HCT116 (cell line): Measurements from ENCODE around the gene TSPAN14. TPM values are rescaled to one million over a fixed set of nuclear protein-coding genes. Genes with fewer than 3 reads are reported as not detected.
A peak's percentile ranks its signal among the peaks of the same experiment; 100 is the strongest.

Source experiments
- ATAC-seq: fragments of 200-7000 bp; cut with Tn5 transposase; 2 replicates; pipeline ENCODE4 v1.9.1; 2020; ENCODE audit warnings: mild to moderate bottlenecking, moderate library complexity
- BruUV-seq: library from RNA; stranded (reverse); fragments of 400-500 nt; replicated peaks from 2 replicates; lab custom pipeline; 2021; lab: Mats Ljungman, UMichigan
- CTCF ChIA-PET: fragments of 300-600 bp; sonication (Branson Sonifier 250); formaldehyde crosslinking; loops from one replicate; lab custom pipeline; 2021; ENCODE audit warnings: antibody characterized with exemption; lab: Charles Lee
- POLR2A ChIA-PET: fragments of 300-600, 350-600 bp; sonication (Branson Sonifier 250); formaldehyde crosslinking; loops from one replicate; lab custom pipeline; 2021; ENCODE audit warnings: antibody characterized with exemption; lab: Charles Lee
- RAD21 ChIA-PET, 2 experiments: fragments of 300-600 bp; sonication (Branson Sonifier 250); formaldehyde crosslinking; loops; one replicate each; lab custom pipeline; 2023; ENCODE audit warnings: low total read pairs in 2 of 2; ENCODE audit not compliant: uncharacterized antibody in 2 of 2, unreplicated experiment in 2 of 2, low non-redundant PET in 1 of 2; lab: Charles Lee
- DNase-seq: peaks from one replicate; pipeline ENCODE4 v3.0.0-alpha.2; 2010; ENCODE audit warnings: low read depth, low spot score
- H2AFZ ChIP-seq: fragments of 200-600 bp; shearing (Covaris generic), sonication (generic); 2 replicates; pipeline ENCODE4 v1.6.1; 2017; ENCODE audit warnings: low read depth, mixed run types, mixed read lengths, antibody characterized with exemption, low read length; ENCODE audit not compliant: poor library complexity, severe bottlenecking
- H3K27ac ChIP-seq: 2 replicates; pipeline ENCODE4 v1.5.1; 2012; ENCODE audit warnings: low read depth, low read length
- H3K27me3 ChIP-seq: fragments of 200-600 bp; sonication (generic); 2 replicates; pipeline ENCODE4 v1.6.1; 2016; ENCODE audit warnings: mixed run types, low read length, mixed read lengths; ENCODE audit not compliant: insufficient read depth
- H3K36me3 ChIP-seq, 2 experiments: fragments of 200-500 bp in 1 of 2; fragments of 200-600 bp in 1 of 2; sonication (Bioruptor generic) in 1 of 2; sonication (generic) in 1 of 2; 2 replicates each; pipeline versions ENCODE4 v1.5.1 to v1.6.1; 2014 to 2016; ENCODE audit warnings: low read length in 2 of 2, inconsistent platforms in 1 of 2, mixed read lengths in 1 of 2, mixed run types in 1 of 2; ENCODE audit not compliant: insufficient read depth in 2 of 2, control insufficient read depth in 1 of 2
- H3K4me1 ChIP-seq, 2 experiments: fragments of 200-600 bp in 1 of 2; sonication (generic) in 1 of 2; 2 replicates each; pipeline versions ENCODE4 v1.5.1 to v1.6.1; 2012 to 2017; ENCODE audit warnings: low read length in 2 of 2, inconsistent platforms in 1 of 2, mild to moderate bottlenecking in 1 of 2, mixed read lengths in 1 of 2, mixed run types in 1 of 2, moderate library complexity in 1 of 2; ENCODE audit not compliant: insufficient read depth in 2 of 2, control insufficient read depth in 1 of 2
- H3K4me2 ChIP-seq: fragments of 200-600 bp; sonication (generic); 2 replicates; pipeline ENCODE4 v1.6.1; 2017; ENCODE audit warnings: mixed run types, low read length, mixed read lengths
- H3K4me3 ChIP-seq, 2 experiments: fragments of 200-600 bp in 1 of 2; sonication (generic) in 1 of 2; replicated peaks in 1 of 2; 2 replicates each; pipeline ENCODE4 v1.5.1; 2011 to 2016; ENCODE audit warnings: low read length in 2 of 2, control low read depth in 1 of 2, low read depth in 1 of 2, mild to moderate bottlenecking in 1 of 2, mixed read lengths in 1 of 2, mixed run types in 1 of 2
- H3K79me2 ChIP-seq: fragments of 200-600 bp; sonication (generic); 2 replicates; pipeline ENCODE4 v1.6.1; 2017; ENCODE audit warnings: mild to moderate bottlenecking, mixed run types, low read length, moderate library complexity, mixed read lengths; ENCODE audit not compliant: insufficient read depth
- H3K9ac ChIP-seq: fragments of 200-600 bp; sonication (generic); 2 replicates; pipeline ENCODE4 v1.6.1; 2016; ENCODE audit warnings: low read length, mixed read lengths
- H3K9me2 ChIP-seq: fragments of 200-600 bp; sonication (generic), shearing (Covaris generic); 2 replicates; pipeline ENCODE4 v1.6.1; 2017; ENCODE audit warnings: mixed run types, mild to moderate bottlenecking, moderate library complexity; ENCODE audit not compliant: insufficient read depth
- H3K9me3 ChIP-seq, 2 experiments: fragments of 200-500 bp in 1 of 2; fragments of 200-600 bp in 1 of 2; sonication (Bioruptor generic) in 1 of 2; sonication (generic) in 1 of 2; 2 replicates each; pipeline ENCODE4 v1.6.1; 2014 to 2017; ENCODE audit warnings: low read length in 2 of 2, mixed read lengths in 2 of 2, inconsistent platforms in 1 of 2, low read depth in 1 of 2, mild to moderate bottlenecking in 1 of 2, mixed run types in 1 of 2, moderate library complexity in 1 of 2; ENCODE audit not compliant: control insufficient read depth in 1 of 2, insufficient read depth in 1 of 2
- H4K20me1 ChIP-seq: fragments of 200-600 bp; sonication (generic), shearing (Covaris generic); 2 replicates; pipeline ENCODE4 v1.6.1; 2017; ENCODE audit warnings: mixed run types, mild to moderate bottlenecking, moderate library complexity; ENCODE audit not compliant: insufficient read depth
- EGR1 ChIP-seq: IDR thresholded peaks from 2 replicates; pipeline ENCODE4 v1.6.1; 2012; ENCODE audit warnings: low read depth
- EZH2phosphoT487 ChIP-seq: fragments of 200-600 bp; IDR thresholded peaks from 2 replicates; pipeline ENCODE4 v1.6.1; 2018; ENCODE audit warnings: antibody characterized with exemption, borderline replicate concordance
- POLR2A ChIP-seq: IDR thresholded peaks from 2 replicates; pipeline ENCODE4 v1.7.0; 2011; ENCODE audit warnings: borderline replicate concordance; ENCODE audit not compliant: insufficient read depth, insufficient read length; ENCODE audit errors: extremely low read depth
- SIN3A ChIP-seq: IDR thresholded peaks from 2 replicates; pipeline ENCODE4 v1.6.1; 2012; ENCODE audit warnings: low read depth
- TCF7L2 ChIP-seq: IDR thresholded peaks from 2 replicates; pipeline ENCODE4 v1.7.0; 2011; ENCODE audit warnings: borderline replicate concordance, inconsistent platforms; ENCODE audit not compliant: insufficient read depth, insufficient read length; ENCODE audit errors: extremely low read depth
- YY1 ChIP-seq: IDR thresholded peaks from 2 replicates; pipeline ENCODE4 v1.6.1; 2011; ENCODE audit warnings: low read length, low read depth, moderate library complexity, mild to moderate bottlenecking; ENCODE audit not compliant: insufficient replicate concordance; ENCODE audit errors: extremely low read depth
- ZNF274 ChIP-seq: fragments of 200-500 bp; sonication (Bioruptor generic); IDR thresholded peaks from 2 replicates; pipeline ENCODE4 v1.6.1; 2014; ENCODE audit warnings: mild to moderate bottlenecking, low read depth, low read length, inconsistent platforms
- intact Hi-C: fragments of 100-400 bp; cut with micrococcal nuclease; formaldehyde crosslinking; loops from 2 replicates; pipeline ENCODE4 v1.10.0; 2022
- total RNA-seq: library from RNA; stranded (reverse); gene quantifications from one replicate; pipeline ENCODE4 v1.2.1, GENCODE V29; 2021; ENCODE audit not compliant: unreplicated experiment
- TF ChIP-seq, protein P1 (sequence below): IDR thresholded peaks from 2 replicates; pipeline ENCODE4 v1.6.1; 2011; ENCODE audit warnings: mild to moderate bottlenecking, low read length, moderate library complexity; ENCODE audit not compliant: insufficient replicate concordance; ENCODE audit errors: extremely low read depth
- TF ChIP-seq, protein P2 (sequence below): IDR thresholded peaks from 2 replicates; pipeline ENCODE4 v1.6.1; 2012

The TSPAN14 gene
- total RNA-seq, 1 experiment from 2014 or later = 86.8 TPM

DNA sequence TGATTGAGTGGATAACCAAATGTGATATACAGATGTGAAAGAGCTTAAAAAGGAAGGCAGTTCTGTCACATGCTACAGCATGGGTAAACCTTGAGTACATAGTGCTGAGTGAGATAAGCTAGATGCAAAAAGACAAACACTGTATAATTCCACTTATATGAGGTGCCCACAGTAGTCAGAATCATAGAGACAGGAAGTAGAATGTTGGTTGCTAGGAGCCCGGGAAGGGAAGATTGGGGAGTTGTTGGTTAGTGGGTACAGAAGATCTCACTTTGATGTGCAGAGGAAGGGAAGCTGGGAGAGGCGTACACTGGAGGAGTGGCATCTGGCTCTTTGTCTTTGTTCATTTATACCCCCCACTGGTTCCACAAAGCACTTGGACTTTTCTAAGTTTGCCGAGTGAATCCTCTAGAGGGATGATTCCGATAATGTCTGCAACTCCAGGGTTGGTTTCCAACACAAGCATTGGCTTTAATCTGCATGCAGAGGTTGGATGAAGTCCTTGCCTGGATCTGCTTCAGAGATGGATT, 39.5 kb downstream of the TSPAN14 start:
- DNase-seq (no peak), ATAC-seq (peak; percentile 35)
- peaks cover 51 to 54% of the 10 kb centered on the region in 2 experiments for H3K4me1 ChIP-seq

More for the DNA sequence above, 39.5 kb downstream of the TSPAN14 start:
- no peak overlapping the region for H3K9ac ChIP-seq
- H3K27ac ChIP-seq = peak overlapping the region; percentile 26; the same call in 1 of the 2 replicates
- H3K27me3 ChIP-seq = no peaks in the 10 kb centered on the region
- ChIA-PET POLR2A (interaction anchor here (1.1 kb wide), 1 partner anchor 16 kb away, joined by 3 read pairs; no protein-coding TSS in a partner anchor), CTCF (interaction anchor here (1.1 to 2.9 kb wide), 2 partner anchors 12 to 15 kb away, joined by 3 to 14 read pairs; no protein-coding TSS in a partner anchor), RAD21 (no interaction called here)
- no TSS peak for BruUV-seq
- peaks cover 95% of the 10 kb centered on the region for H3K79me2 ChIP-seq
- H3K9me2 ChIP-seq = no peaks in the 10 kb centered on the region
- H3K9me3 ChIP-seq = no peaks in the 10 kb centered on the region
- no peak overlapping the region for H3K4me3 ChIP-seq
- peak overlapping the region; percentile 11; the same call in 1 of the 2 replicates for H3K4me2 ChIP-seq
- H4K20me1 ChIP-seq = no peaks in the 10 kb centered on the region
- H3K36me3 ChIP-seq = peaks cover 4 to 12% of the 10 kb centered on the region in 2 experiments; a peak in 2 of 4 replicates
- TF ChIP-seq, protein P1, sequence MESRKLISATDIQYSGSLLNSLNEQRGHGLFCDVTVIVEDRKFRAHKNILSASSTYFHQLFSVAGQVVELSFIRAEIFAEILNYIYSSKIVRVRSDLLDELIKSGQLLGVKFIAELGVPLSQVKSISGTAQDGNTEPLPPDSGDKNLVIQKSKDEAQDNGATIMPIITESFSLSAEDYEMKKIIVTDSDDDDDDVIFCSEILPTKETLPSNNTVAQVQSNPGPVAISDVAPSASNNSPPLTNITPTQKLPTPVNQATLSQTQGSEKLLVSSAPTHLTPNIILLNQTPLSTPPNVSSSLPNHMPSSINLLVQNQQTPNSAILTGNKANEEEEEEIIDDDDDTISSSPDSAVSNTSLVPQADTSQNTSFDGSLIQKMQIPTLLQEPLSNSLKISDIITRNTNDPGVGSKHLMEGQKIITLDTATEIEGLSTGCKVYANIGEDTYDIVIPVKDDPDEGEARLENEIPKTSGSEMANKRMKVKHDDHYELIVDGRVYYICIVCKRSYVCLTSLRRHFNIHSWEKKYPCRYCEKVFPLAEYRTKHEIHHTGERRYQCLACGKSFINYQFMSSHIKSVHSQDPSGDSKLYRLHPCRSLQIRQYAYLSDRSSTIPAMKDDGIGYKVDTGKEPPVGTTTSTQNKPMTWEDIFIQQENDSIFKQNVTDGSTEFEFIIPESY = no peak
- no peak for TF ChIP-seq SIN3A
- no peak for TF ChIP-seq ZNF274
- no peak for TF ChIP-seq YY1
- no peak for TF ChIP-seq EZH2phosphoT487
- TF ChIP-seq, protein P2, sequence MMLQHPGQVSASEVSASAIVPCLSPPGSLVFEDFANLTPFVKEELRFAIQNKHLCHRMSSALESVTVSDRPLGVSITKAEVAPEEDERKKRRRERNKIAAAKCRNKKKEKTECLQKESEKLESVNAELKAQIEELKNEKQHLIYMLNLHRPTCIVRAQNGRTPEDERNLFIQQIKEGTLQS = no peak
- no peak for TF ChIP-seq EGR1
- no peak for TF ChIP-seq POLR2A
- TF ChIP-seq TCF7L2 = no peak
- H2AFZ ChIP-seq = no peak overlapping the region
- intact Hi-C loops = no loop called here
